ENCODE measurements around the gene HORMAD2. TPM values are rescaled to one million over a fixed set of nuclear protein-coding genes. Genes with fewer than 3 reads are reported as not detected.
"Not testable (repeated sequence)": the region's sequence is repeated elsewhere in the genome, so short reads cannot be mapped to it uniquely, and the experiment has no call there.

Gene HORMAD2
- total RNA-seq, 1 donor from 2014 or later, result not detected

GRCh38 chr22:30192427-30192826 is 112.2 kb downstream of the HORMAD2 start:
- DNase-seq, result no peak

GRCh38 chr22:30193031-30193775 is 112.9 kb downstream of the HORMAD2 start:
- no peak for DNase-seq

GRCh38 chr22:30195245-30196140 is 115.2 kb downstream of the HORMAD2 start:
- DNase-seq, result peak; percentile 96

GRCh38 chr22:30196141-30196879 is 116.0 kb downstream of the HORMAD2 start:
- peak; percentile 96 for DNase-seq

- DNase-seq, result no peak
These were observed 116.6 kb downstream of the HORMAD2 start for GRCh38 chr22:30196880-30197336.

- DNase-seq, result no peak
These were observed 117.1 kb downstream of the HORMAD2 start for GRCh38 chr22:30197389-30197788.

GRCh38 chr22:30198152-30198825 is 118.0 kb downstream of the HORMAD2 start:
- DNase-seq, result no peak

GRCh38 chr22:30198921-30199320 is 118.7 kb downstream of the HORMAD2 start:
- no peak for DNase-seq

GRCh38 chr22:30200905-30201304 is 120.6 kb downstream of the HORMAD2 start:
- DNase-seq, result not testable (repeated sequence)

GRCh38 chr22:30201945-30202344 is 121.7 kb downstream of the HORMAD2 start:
- DNase-seq, result no peak

GRCh38 chr22:30202531-30203006 is 122.3 kb downstream of the HORMAD2 start:
- DNase-seq, result peak; percentile 65

- DNase-seq, result no peak
These were observed 123.9 kb downstream of the HORMAD2 start for GRCh38 chr22:30204015-30204741.

- peak; percentile 39 for DNase-seq
These were observed 124.5 kb downstream of the HORMAD2 start for GRCh38 chr22:30204742-30205111.

- DNase-seq, result peak; percentile 41
These were observed 125.2 kb downstream of the HORMAD2 start for GRCh38 chr22:30205281-30206115.

GRCh38 chr22:30206944-30207343 is 126.7 kb downstream of the HORMAD2 start:
- no peak for DNase-seq

GRCh38 chr22:30208631-30209603 is 128.7 kb downstream of the HORMAD2 start:
- DNase-seq, result peak; percentile 63

- DNase-seq, result no peak
These were observed 129.4 kb downstream of the HORMAD2 start for GRCh38 chr22:30209642-30210041.

- no peak for DNase-seq
These were observed 130.1 kb downstream of the HORMAD2 start for GRCh38 chr22:30210235-30210909.

Measured in skin of body (tissue), 2 donors.